ENCODE measurements around the gene POU3F2. TPM values are rescaled to one million over a fixed set of nuclear protein-coding genes. Genes with fewer than 3 reads are reported as not detected.

POU3F2 gene
- total and polyA plus RNA-seq, 9 of the 15 experiments (the other 6 are each of a cell fraction or from before 2014, with no cell fraction given): 0.08 to 0.46 (median 0.36) TPM

DNA sequence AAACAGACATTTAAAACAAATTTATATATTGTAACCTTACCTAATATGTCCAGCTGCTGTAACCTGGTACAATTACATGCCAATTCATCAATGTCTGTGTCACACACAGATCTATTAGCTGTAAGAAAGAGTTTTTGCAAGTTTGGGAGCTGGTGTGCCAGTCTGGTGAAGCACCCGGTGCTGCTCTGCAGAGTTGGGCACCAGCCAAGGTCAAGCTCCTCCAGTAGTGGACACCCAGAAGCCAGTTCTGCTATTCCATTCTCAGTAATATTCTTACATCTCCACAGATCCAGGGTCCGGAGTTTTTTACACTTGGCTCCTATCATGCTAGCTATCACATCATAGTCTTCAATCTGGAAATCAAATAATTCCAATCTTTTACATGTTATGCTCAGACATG, 41.0 kb downstream of the POU3F2 start (continued):
- no peak for TF ChIP-seq AFF1 (IDR thresholded peaks at IDR 0.05; ENCODE audit: low read depth in 1 of 2, partially characterized antibody in 2 of 2)
- TF ChIP-seq PATZ1 (CRISPR knock-in tag; IDR thresholded peaks at IDR 0.05; ENCODE audit: borderline replicate concordance): no peak
- TF ChIP-seq, protein P1, sequence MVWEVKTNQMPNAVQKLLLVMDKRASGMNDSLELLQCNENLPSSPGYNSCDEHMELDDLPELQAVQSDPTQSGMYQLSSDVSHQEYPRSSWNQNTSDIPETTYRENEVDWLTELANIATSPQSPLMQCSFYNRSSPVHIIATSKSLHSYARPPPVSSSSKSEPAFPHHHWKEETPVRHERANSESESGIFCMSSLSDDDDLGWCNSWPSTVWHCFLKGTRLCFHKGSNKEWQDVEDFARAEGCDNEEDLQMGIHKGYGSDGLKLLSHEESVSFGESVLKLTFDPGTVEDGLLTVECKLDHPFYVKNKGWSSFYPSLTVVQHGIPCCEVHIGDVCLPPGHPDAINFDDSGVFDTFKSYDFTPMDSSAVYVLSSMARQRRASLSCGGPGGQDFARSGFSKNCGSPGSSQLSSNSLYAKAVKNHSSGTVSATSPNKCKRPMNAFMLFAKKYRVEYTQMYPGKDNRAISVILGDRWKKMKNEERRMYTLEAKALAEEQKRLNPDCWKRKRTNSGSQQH (CRISPR knock-in tag; IDR thresholded peaks at IDR 0.05): no peak
